ENCODE measurements around the gene MGRN1.

MGRN1 gene

DNA sequence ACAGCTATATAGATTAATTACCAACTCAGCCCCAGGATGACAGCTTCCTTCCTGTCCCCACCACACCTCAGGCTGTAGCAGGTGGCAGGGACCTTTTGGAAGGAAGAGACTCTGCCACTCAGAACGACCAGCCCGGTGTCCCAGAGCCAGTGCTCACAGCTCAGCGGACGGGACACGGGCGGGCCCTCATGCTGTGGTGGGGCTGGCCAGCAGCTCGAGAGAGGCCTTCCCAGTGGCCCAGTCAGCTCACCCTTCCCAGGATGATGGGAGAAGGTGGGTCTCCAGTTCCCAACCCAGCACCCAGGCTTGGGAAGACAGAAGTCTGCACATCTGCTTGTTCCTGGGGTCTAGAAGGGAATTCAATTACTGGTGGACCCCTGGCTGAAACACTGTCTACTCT, 79.3 kb downstream of the MGRN1 start:
- H3K4me3 ChIP-seq (ENCODE audit: low read depth, low read length), result no peak overlapping the region
- in situ Hi-C loops (cut with HindIII; ENCODE audit: low sequenced_read_pairs), result no loop called here
- no peak for DNase-seq (ENCODE audit: low read depth, low spot score)
- TF ChIP-seq, protein P1, sequence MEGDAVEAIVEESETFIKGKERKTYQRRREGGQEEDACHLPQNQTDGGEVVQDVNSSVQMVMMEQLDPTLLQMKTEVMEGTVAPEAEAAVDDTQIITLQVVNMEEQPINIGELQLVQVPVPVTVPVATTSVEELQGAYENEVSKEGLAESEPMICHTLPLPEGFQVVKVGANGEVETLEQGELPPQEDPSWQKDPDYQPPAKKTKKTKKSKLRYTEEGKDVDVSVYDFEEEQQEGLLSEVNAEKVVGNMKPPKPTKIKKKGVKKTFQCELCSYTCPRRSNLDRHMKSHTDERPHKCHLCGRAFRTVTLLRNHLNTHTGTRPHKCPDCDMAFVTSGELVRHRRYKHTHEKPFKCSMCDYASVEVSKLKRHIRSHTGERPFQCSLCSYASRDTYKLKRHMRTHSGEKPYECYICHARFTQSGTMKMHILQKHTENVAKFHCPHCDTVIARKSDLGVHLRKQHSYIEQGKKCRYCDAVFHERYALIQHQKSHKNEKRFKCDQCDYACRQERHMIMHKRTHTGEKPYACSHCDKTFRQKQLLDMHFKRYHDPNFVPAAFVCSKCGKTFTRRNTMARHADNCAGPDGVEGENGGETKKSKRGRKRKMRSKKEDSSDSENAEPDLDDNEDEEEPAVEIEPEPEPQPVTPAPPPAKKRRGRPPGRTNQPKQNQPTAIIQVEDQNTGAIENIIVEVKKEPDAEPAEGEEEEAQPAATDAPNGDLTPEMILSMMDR (IDR thresholded peaks at IDR 0.05; ENCODE audit: low read depth, low read length), result no peak

GRCh38 chr16:4704491-4704890, 79.9 kb downstream of the MGRN1 start:
- TF ChIP-seq, protein P1 (IDR thresholded peaks at IDR 0.05; ENCODE audit: low read depth, low read length), result no peak
- in situ Hi-C loops (cut with HindIII; ENCODE audit: low sequenced_read_pairs), result no loop called here
- no peak overlapping the region for H3K4me3 ChIP-seq (ENCODE audit: low read depth, low read length)
- DNase-seq (ENCODE audit: low read depth, low spot score), result no peak

GRCh38 chr16:4704913-4705312, 80.3 kb downstream of the MGRN1 start:
- TF ChIP-seq, protein P1 (IDR thresholded peaks at IDR 0.05; ENCODE audit: low read depth, low read length), result no peak
- in situ Hi-C loops (cut with HindIII; ENCODE audit: low sequenced_read_pairs), result no loop called here
- H3K4me3 ChIP-seq (ENCODE audit: low read depth, low read length), result no peak overlapping the region
- DNase-seq (ENCODE audit: low read depth, low spot score), result no peak

- in situ Hi-C loops (cut with HindIII; ENCODE audit: low sequenced_read_pairs), result no loop called here
- TF ChIP-seq, protein P1 (IDR thresholded peaks at IDR 0.05; ENCODE audit: low read depth, low read length), result no peak
- no peak for DNase-seq (ENCODE audit: low read depth, low spot score)
- H3K4me3 ChIP-seq (ENCODE audit: low read depth, low read length), result no peak overlapping the region
Observed at GRCh38 chr16:4706871-4707270, 82.2 kb downstream of the MGRN1 start.

GRCh38 chr16:4709481-4709880, 84.9 kb downstream of the MGRN1 start:
- in situ Hi-C loops (cut with HindIII; ENCODE audit: low sequenced_read_pairs), result no loop called here
- TF ChIP-seq, protein P1 (IDR thresholded peaks at IDR 0.05; ENCODE audit: low read depth, low read length), result no peak
- DNase-seq (ENCODE audit: low read depth, low spot score), result no peak

DNA sequence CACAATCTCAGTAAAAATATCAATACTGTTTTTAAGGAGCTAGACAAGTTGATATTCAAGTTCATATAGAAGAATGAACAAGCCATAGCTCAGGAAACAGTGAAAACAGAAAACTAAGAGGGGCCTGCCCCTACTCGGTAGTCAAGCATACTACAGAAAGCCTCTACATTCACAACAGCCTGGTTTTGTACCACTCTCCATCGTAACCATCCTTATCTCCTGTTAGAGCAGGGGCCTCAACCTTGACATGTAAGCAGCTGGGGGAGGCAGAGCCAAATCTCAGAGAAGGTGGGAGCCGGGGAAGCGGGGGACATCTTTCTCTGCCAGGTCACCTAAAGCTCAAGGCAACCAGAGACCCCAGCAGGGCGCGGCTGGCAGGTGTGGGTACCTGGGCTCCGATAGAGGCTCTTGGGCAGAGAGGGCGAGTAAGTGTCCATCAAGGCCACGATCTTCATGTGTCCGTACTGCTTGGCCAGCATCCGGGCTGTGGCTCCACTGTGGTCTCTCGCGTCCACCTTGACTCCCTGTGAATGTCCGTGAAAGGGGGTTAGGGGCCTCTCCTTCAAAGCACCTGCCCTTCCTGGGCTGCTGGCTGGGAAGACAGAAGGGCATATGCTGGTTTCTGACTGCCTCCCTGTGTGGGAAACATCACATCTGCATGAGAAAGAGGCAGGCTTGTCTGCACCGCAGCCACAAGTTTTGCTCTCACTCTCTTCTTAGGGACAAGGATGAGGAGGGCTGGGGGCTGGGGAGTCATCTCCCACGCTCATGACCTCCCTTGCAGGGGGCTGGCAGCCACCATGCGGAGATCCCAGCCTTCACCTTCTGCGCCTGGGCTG, 89.3 kb downstream of the MGRN1 start:
- H3K4me3 ChIP-seq (ENCODE audit: low read depth, low read length), result no peak overlapping the region
- in situ Hi-C loops (cut with HindIII; ENCODE audit: low sequenced_read_pairs), result no loop called here
- TF ChIP-seq, protein P1 (IDR thresholded peaks at IDR 0.05; ENCODE audit: low read depth, low read length), result no peak
- no peak for DNase-seq (ENCODE audit: low read depth, low spot score)

More at GRCh38 chr16:4709481-4709880, 84.9 kb downstream of the MGRN1 start:
- no peak overlapping the region for H3K4me3 ChIP-seq (ENCODE audit: low read depth, low read length)

All from astrocyte of the spinal cord (primary cell).